ENCODE results near the gene RANGAP1. TPM values are rescaled to one million over a fixed set of nuclear protein-coding genes. Genes with fewer than 3 reads are reported as not detected.

Gene RANGAP1
- polyA plus RNA-seq, 4 donors: 27.5 to 62.3 (median 34.0) TPM

DNA sequence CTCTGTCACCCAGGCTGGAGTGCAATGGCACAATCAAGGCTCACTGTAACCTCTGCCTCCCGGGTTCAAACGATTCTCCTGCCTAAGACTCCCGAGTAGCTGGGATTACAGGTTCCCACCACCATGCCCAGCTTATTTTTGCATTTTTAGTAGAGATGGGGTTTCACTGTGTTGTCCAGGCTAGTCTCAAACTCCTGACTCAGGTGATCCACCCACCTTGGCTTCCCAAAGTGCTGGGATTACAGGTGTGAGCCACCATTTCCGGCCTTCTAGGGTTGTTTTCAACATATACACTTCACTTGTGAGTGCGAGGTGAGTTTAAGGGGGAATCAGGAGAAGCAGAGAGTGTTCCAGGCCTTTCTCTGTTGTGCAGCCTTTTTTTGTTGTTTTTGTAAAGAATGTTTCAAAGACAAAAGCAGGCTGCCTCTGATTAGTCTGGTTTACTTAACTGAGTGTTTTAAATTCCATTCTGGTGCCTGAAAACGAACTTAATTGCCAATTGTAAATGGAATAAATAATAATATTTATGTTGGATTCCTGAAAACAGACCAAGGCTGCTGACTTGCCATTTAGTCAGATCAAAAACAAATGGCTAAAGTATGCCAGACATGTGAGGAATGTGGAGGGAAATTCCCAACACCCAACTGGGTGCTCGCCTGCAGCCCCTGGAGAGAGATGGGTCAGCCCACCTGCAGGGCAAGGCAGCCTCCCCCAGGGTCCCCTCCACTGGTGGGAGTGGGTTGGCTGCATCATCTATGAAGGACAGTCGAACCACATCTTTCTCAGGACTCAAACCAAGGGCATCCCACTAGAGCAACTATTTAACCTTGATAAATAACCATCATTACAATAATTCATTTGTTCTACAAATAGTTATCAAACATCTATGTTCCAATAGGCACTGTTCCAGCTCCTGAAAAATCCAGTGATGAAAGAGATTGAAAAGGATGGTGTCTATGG, 4.6 kb upstream of the RANGAP1 start:
- FAIRE-seq (no peak), DNase-seq (no peak)
- Histone ChIP-seq H3K36me3 (ENCODE audit: control insufficient read depth in 3 of 3, insufficient read depth in 2 of 3, low read depth in 1 of 3, low read length in 3 of 3) (no peaks in the 10 kb centered on the region), H3K27ac (ENCODE audit: low read depth in 1 of 3, low read length in 2 of 3) (peak overlapping the region in 1 of 3 donors; percentile 31), H3K4me3 (ENCODE audit: low read depth in 1 of 3, low read length in 3 of 3) (no peak overlapping the region), H3K9me3 (ENCODE audit: control insufficient read depth in 2 of 2, insufficient read depth in 1 of 2, low read depth in 1 of 2, low read length in 1 of 2) (no peaks in the 10 kb centered on the region), H3K4me1 (ENCODE audit: control insufficient read depth in 3 of 3, insufficient read depth in 2 of 3, low read depth in 1 of 3, low read length in 2 of 3) (peaks cover 0 to 12% (median 3%) of the 10 kb centered on the region in 3 donors), H3K27me3 (ENCODE audit: control insufficient read depth in 3 of 3, insufficient read depth in 3 of 3, low read length in 3 of 3) (no peaks in the 10 kb centered on the region)
- 71 to 89% (median 85%) methylated on average over 8 of the region's 8 CpGs for WGBS, 3 donors

DNA sequence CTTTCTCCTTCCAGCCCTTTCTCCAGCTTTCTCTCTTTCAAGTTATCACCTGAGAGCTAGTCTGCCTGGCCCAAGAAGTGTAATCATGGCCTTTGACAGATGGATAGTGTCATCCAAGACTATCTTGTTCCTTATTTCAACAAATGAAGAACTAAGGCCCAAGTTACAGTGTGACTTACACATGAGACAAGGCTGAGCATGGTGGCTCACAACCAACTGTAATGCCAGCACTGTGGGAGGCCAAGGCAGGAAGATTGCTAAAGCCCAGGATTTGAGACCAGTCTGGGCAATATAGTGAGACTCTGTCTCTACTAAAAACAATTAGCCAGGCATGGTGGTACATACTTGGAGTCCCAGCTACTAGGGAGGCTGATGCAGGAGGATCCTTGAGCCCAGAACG, 3.7 kb upstream of the RANGAP1 start:
- Histone ChIP-seq H3K36me3 (ENCODE audit: control insufficient read depth in 3 of 3, insufficient read depth in 2 of 3, low read depth in 1 of 3, low read length in 3 of 3) (peaks cover 0 to 2% (median 0%) of the 10 kb centered on the region in 3 donors), H3K27me3 (ENCODE audit: control insufficient read depth in 3 of 3, insufficient read depth in 3 of 3, low read length in 3 of 3) (no peaks in the 10 kb centered on the region), H3K9me3 (ENCODE audit: control insufficient read depth in 2 of 2, insufficient read depth in 1 of 2, low read depth in 1 of 2, low read length in 1 of 2) (no peaks in the 10 kb centered on the region), H3K4me1 (ENCODE audit: control insufficient read depth in 3 of 3, insufficient read depth in 2 of 3, low read depth in 1 of 3, low read length in 2 of 3) (peaks cover 0 to 17% (median 6%) of the 10 kb centered on the region in 3 donors), H3K27ac (ENCODE audit: low read depth in 1 of 3, low read length in 2 of 3) (no peak overlapping the region), H3K4me3 (ENCODE audit: low read depth in 1 of 3, low read length in 3 of 3) (no peak overlapping the region)
- WGBS, 3 donors: 83 to 85% (median 83%) methylated on average over 1 of the region's 1 CpG
- FAIRE-seq (no peak), DNase-seq (no peak)

DNA sequence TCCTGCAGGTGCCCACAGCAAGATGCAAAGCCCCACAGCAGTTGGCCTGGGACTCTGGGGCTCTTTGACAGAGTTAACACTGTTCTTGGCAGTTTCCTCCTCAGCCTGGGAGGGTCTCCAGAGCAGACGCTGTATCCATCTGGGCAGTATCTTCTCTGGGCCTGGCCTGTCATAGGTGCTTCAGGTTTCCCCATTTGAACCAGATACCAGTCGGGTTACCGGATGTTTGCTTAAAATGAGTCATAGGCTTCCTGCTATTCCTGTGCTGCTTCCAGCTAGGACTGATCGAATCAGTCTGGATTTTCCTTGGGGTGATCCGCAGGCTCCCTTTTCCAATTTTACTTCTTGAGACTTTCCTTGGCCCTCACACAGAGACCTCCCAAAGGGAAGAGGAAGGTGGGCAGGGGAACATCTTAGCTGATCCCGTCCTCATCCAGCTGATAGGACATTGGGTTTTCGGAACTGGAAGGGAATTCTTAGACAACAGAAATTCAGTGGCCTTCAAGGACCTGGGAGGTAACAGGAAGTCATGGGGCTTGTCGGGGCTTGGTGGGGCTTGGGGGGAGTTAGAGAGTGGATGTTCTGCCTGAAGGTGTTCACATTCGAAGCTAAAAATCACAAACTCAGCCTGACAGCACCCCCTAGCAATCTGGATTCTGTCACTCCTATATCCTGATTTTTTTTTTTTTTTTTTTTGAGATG, 2.4 kb upstream of the RANGAP1 start:
- Histone ChIP-seq H3K9me3 (ENCODE audit: control insufficient read depth in 2 of 2, insufficient read depth in 1 of 2, low read depth in 1 of 2, low read length in 1 of 2) (no peaks in the 10 kb centered on the region), H3K4me1 (ENCODE audit: control insufficient read depth in 3 of 3, insufficient read depth in 2 of 3, low read depth in 1 of 3, low read length in 2 of 3) (peaks cover 0 to 19% (median 6%) of the 10 kb centered on the region in 3 donors), H3K27me3 (ENCODE audit: control insufficient read depth in 3 of 3, insufficient read depth in 3 of 3, low read length in 3 of 3) (no peaks in the 10 kb centered on the region), H3K27ac (ENCODE audit: low read depth in 1 of 3, low read length in 2 of 3) (peak overlapping the region; percentile 65 to 88 (median 85)), H3K4me3 (ENCODE audit: low read depth in 1 of 3, low read length in 3 of 3) (no peak overlapping the region), H3K36me3 (ENCODE audit: control insufficient read depth in 3 of 3, insufficient read depth in 2 of 3, low read depth in 1 of 3, low read length in 3 of 3) (peaks cover 0 to 13% (median 0%) of the 10 kb centered on the region in 3 donors)
- WGBS, 3 donors: 19 to 44% (median 38%) methylated on average over 9 of the region's 9 CpGs
- FAIRE-seq (no peak), DNase-seq (peak; percentile 83 to 88)

DNA sequence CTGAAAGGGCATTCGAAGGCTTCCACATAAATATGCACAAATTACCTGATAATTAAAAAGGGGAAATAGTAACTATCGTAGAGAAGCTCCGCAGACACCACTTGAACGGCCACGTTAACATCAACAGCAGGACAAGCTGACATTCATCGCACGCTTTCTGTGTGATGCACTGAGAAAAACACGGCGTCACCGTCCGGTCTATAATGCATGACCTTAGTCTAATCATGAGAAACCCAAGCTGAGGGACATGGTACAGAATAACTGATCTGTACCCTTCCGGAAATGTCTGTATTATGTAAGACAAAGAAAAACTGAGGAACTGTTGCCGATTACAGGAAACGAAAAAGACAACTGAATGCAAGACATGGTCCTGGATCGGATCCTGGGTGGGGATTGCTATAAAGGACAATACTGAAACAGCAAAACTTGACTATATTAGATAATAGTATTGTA, 678 bp upstream of the RANGAP1 start:
- FAIRE-seq: no peak
- WGBS, 3 donors: 0 to 1% (median 1%) methylated on average over 15 of the region's 15 CpGs
- DNase-seq: no peak
- H3K36me3 ChIP-seq (ENCODE audit: control insufficient read depth in 3 of 3, insufficient read depth in 2 of 3, low read depth in 1 of 3, low read length in 3 of 3): peaks cover 0 to 21% (median 0%) of the 10 kb centered on the region in 3 donors
- H3K27me3 ChIP-seq (ENCODE audit: control insufficient read depth in 3 of 3, insufficient read depth in 3 of 3, low read length in 3 of 3): no peaks in the 10 kb centered on the region
- peaks cover 0 to 19% (median 6%) of the 10 kb centered on the region in 3 donors for H3K4me1 ChIP-seq (ENCODE audit: control insufficient read depth in 3 of 3, insufficient read depth in 2 of 3, low read depth in 1 of 3, low read length in 2 of 3)
- peak overlapping the region in 2 of 3 donors; percentile 46 to 55 for H3K4me3 ChIP-seq (ENCODE audit: low read depth in 1 of 3, low read length in 3 of 3)
- no peaks in the 10 kb centered on the region for H3K9me3 ChIP-seq (ENCODE audit: control insufficient read depth in 2 of 2, insufficient read depth in 1 of 2, low read depth in 1 of 2, low read length in 1 of 2)
- peak overlapping the region; percentile 76 to 91 (median 76) for H3K27ac ChIP-seq (ENCODE audit: low read depth in 1 of 3, low read length in 2 of 3)

DNA sequence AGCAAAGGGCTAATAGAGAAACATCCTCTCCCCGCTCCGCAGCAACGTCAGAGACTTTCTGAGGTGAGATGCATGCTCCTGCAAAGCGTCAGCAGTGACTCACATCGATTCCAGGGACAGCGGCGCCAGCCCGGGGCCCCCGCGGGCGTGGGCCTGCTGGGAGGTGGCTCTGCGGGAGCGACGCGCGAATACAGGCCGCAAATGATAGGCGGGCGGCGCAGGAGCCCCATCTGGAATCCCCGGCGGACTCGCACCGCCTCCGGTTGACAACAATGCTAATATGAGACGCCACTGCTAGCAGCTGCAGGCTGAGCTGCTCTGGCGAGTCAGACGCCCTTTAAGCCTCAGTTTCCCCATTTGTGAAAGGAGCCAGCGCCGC, 557 bp downstream of the RANGAP1 start:
- 0 to 1% (median 0%) methylated on average over 26 to 30 of the region's 30 CpGs for WGBS, 3 donors
- H3K36me3 ChIP-seq (ENCODE audit: control insufficient read depth in 3 of 3, insufficient read depth in 2 of 3, low read depth in 1 of 3, low read length in 3 of 3): peaks cover 5 to 33% (median 5%) of the 10 kb centered on the region in 3 donors
- H3K4me1 ChIP-seq (ENCODE audit: control insufficient read depth in 3 of 3, insufficient read depth in 2 of 3, low read depth in 1 of 3, low read length in 2 of 3): peaks cover 0 to 19% (median 6%) of the 10 kb centered on the region in 3 donors
- FAIRE-seq: no peak
- peak overlapping the region; percentile 76 to 94 (median 91) for H3K27ac ChIP-seq (ENCODE audit: low read depth in 1 of 3, low read length in 2 of 3)
- no peaks in the 10 kb centered on the region for H3K27me3 ChIP-seq (ENCODE audit: control insufficient read depth in 3 of 3, insufficient read depth in 3 of 3, low read length in 3 of 3)
- H3K4me3 ChIP-seq (ENCODE audit: low read depth in 1 of 3, low read length in 3 of 3): peak overlapping the region; percentile 84 to 96 (median 94)
- no peaks in the 10 kb centered on the region for H3K9me3 ChIP-seq (ENCODE audit: control insufficient read depth in 2 of 2, insufficient read depth in 1 of 2, low read depth in 1 of 2, low read length in 1 of 2)
- peak; percentile 74 to 90 for DNase-seq

DNA sequence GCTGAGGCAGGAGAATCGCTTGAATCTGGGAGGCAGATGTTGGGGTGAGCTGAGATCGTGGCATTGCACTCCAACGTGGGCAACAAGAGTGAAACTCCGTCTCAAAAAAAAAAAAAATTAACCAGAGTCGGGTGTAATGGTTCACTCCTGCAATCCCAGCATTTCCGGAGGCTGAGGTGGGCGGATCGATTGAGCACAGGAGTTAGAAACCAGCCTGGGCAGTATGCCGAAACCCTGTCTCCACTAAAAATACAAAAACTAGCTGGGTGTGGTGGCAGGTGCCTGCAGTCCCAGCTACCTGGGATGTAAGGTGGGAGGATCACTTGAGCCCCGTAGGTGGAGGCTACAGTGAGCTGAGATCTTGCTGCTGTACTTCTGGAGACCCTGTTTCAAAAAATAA, 1.5 kb downstream of the RANGAP1 start:
- 90 to 93% (median 91%) methylated on average over 10 of the region's 10 CpGs for WGBS, 3 donors
- DNase-seq (no peak), FAIRE-seq (no peak)
- Histone ChIP-seq H3K36me3 (ENCODE audit: control insufficient read depth in 3 of 3, insufficient read depth in 2 of 3, low read depth in 1 of 3, low read length in 3 of 3) (peaks cover 8 to 43% (median 11%) of the 10 kb centered on the region in 3 donors), H3K27me3 (ENCODE audit: control insufficient read depth in 3 of 3, insufficient read depth in 3 of 3, low read length in 3 of 3) (no peaks in the 10 kb centered on the region), H3K4me3 (ENCODE audit: low read depth in 1 of 3, low read length in 3 of 3) (no peak overlapping the region), H3K4me1 (ENCODE audit: control insufficient read depth in 3 of 3, insufficient read depth in 2 of 3, low read depth in 1 of 3, low read length in 2 of 3) (peaks cover 0 to 19% (median 6%) of the 10 kb centered on the region in 3 donors), H3K9me3 (ENCODE audit: control insufficient read depth in 2 of 2, insufficient read depth in 1 of 2, low read depth in 1 of 2, low read length in 1 of 2) (no peaks in the 10 kb centered on the region), H3K27ac (ENCODE audit: low read depth in 1 of 3, low read length in 2 of 3) (peak overlapping the region in 2 of 3 donors; percentile 8 to 94)

DNA sequence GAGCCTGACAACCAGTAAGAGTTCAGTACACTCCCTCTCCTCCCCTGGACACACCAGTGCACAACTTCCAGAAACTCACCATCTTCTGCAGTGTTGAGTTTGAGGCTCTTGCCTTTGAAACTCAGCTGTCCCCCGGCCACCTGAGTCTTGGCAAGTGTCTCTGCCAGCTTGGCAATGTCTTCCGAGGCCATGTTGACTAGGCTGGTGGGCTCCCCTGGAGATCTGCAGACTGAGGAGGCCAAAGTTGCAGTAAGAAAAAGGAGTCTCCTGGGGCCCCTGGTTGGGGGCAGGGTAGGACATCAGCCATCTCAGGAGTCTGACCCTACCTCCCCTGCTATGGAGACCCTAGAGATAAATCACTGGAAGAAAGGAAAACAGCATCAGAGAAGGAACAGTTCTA, 5.1 kb downstream of the RANGAP1 start:
- H3K4me3 ChIP-seq (ENCODE audit: low read depth in 1 of 3, low read length in 3 of 3): no peak overlapping the region
- H3K36me3 ChIP-seq (ENCODE audit: control insufficient read depth in 3 of 3, insufficient read depth in 2 of 3, low read depth in 1 of 3, low read length in 3 of 3): peaks cover 8 to 69% (median 16%) of the 10 kb centered on the region in 3 donors
- peaks cover 0 to 6% (median 2%) of the 10 kb centered on the region in 3 donors for H3K4me1 ChIP-seq (ENCODE audit: control insufficient read depth in 3 of 3, insufficient read depth in 2 of 3, low read depth in 1 of 3, low read length in 2 of 3)
- H3K9me3 ChIP-seq (ENCODE audit: control insufficient read depth in 2 of 2, insufficient read depth in 1 of 2, low read depth in 1 of 2, low read length in 1 of 2): no peaks in the 10 kb centered on the region
- no peak for DNase-seq
- 93 to 97% (median 94%) methylated on average over 2 of the region's 2 CpGs for WGBS, 3 donors
- no peaks in the 10 kb centered on the region for H3K27me3 ChIP-seq (ENCODE audit: control insufficient read depth in 3 of 3, insufficient read depth in 3 of 3, low read length in 3 of 3)
- H3K27ac ChIP-seq (ENCODE audit: low read depth in 1 of 3, low read length in 2 of 3): no peak overlapping the region
- FAIRE-seq: no peak

DNA sequence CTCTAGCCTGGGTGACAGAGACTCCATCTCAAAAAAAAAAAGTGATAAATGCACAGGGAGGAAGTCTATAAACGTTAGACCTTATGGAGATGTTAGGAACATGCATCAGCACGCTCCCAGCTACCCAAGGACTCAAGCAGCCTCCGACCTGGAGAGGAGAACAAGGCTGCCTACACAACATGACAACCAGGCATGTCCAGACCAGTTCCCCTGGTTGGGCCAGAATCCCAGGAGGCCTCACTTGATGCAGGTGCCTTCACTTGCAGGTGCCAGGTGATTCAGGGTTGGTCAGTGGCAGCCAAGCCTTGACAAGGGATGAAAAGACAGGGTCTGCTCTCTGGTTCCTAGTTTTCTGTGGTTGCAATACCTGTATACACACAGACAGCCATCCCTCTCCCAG, 5.9 kb downstream of the RANGAP1 start:
- Histone ChIP-seq H3K9me3 (ENCODE audit: control insufficient read depth in 2 of 2, insufficient read depth in 1 of 2, low read depth in 1 of 2, low read length in 1 of 2) (no peaks in the 10 kb centered on the region), H3K4me3 (ENCODE audit: low read depth in 1 of 3, low read length in 3 of 3) (no peak overlapping the region), H3K36me3 (ENCODE audit: control insufficient read depth in 3 of 3, insufficient read depth in 2 of 3, low read depth in 1 of 3, low read length in 3 of 3) (peaks cover 8 to 76% (median 16%) of the 10 kb centered on the region in 3 donors), H3K27ac (ENCODE audit: low read depth in 1 of 3, low read length in 2 of 3) (no peak overlapping the region), H3K4me1 (ENCODE audit: control insufficient read depth in 3 of 3, insufficient read depth in 2 of 3, low read depth in 1 of 3, low read length in 2 of 3) (peaks cover 0 to 5% (median 2%) of the 10 kb centered on the region in 3 donors), H3K27me3 (ENCODE audit: control insufficient read depth in 3 of 3, insufficient read depth in 3 of 3, low read length in 3 of 3) (no peaks in the 10 kb centered on the region)
- WGBS, 3 donors: 83% methylated on average over 3 of the region's 3 CpGs
- FAIRE-seq: no peak
- no peak for DNase-seq

Measured in small intestine (tissue), 7 donors.